Measurements from ENCODE around the gene CDC7.

DNA sequence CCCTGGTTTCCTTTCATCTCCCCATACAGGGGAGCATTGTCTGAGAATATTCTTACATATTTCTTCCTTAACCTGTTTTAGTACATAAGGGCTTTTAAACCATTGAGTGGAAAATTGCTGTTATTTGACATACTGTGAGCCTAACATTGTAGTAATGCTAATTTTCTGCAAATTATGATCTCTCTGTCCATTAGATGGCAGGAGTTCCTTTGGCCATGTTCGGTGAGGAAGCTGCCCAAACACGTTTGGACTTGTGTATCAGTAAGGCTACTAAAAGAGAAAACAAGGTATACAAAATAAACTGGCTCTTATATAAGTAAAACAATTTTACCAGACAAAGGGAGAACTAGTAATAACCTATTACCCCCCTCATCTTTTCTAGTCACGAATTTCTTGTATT, 29.2 kb downstream of the CDC7 start:
- TF ChIP-seq ZNF70 (CRISPR knock-in tag; IDR thresholded peaks at IDR 0.05) (no peak), OSR1 (CRISPR knock-in tag; IDR thresholded peaks at IDR 0.05) (no peak), BACH2 (CRISPR knock-in tag; IDR thresholded peaks at IDR 0.05; ENCODE audit: borderline replicate concordance) (no peak), PPARA (CRISPR knock-in tag; IDR thresholded peaks at IDR 0.05; ENCODE audit: borderline replicate concordance) (no peak), ZFP3 (CRISPR knock-in tag; IDR thresholded peaks at IDR 0.05) (no peak), GLIS3 (CRISPR knock-in tag; IDR thresholded peaks at IDR 0.05) (no peak)
- TF ChIP-seq, protein P1, sequence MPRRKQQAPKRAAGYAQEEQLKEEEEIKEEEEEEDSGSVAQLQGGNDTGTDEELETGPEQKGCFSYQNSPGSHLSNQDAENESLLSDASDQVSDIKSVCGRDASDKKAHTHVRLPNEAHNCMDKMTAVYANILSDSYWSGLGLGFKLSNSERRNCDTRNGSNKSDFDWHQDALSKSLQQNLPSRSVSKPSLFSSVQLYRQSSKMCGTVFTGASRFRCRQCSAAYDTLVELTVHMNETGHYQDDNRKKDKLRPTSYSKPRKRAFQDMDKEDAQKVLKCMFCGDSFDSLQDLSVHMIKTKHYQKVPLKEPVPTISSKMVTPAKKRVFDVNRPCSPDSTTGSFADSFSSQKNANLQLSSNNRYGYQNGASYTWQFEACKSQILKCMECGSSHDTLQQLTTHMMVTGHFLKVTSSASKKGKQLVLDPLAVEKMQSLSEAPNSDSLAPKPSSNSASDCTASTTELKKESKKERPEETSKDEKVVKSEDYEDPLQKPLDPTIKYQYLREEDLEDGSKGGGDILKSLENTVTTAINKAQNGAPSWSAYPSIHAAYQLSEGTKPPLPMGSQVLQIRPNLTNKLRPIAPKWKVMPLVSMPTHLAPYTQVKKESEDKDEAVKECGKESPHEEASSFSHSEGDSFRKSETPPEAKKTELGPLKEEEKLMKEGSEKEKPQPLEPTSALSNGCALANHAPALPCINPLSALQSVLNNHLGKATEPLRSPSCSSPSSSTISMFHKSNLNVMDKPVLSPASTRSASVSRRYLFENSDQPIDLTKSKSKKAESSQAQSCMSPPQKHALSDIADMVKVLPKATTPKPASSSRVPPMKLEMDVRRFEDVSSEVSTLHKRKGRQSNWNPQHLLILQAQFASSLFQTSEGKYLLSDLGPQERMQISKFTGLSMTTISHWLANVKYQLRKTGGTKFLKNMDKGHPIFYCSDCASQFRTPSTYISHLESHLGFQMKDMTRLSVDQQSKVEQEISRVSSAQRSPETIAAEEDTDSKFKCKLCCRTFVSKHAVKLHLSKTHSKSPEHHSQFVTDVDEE (CRISPR knock-in tag; IDR thresholded peaks at IDR 0.05), result no peak
